ENCODE results near the gene ETFDH.

ETFDH gene

GRCh38 chr4:158671915-158672806 is at the start of gene ETFDH:
Gene ETFDH (plus strand): TSS chr4:158672296. CDS start chr4:158672457, 161 bp downstream.
- peak within 1 kb of the TSS; percentile 82 for H3K4me3 ChIP-seq (replicated peaks; ENCODE audit: low read depth, low read length)
- TF ChIP-seq, protein P1, sequence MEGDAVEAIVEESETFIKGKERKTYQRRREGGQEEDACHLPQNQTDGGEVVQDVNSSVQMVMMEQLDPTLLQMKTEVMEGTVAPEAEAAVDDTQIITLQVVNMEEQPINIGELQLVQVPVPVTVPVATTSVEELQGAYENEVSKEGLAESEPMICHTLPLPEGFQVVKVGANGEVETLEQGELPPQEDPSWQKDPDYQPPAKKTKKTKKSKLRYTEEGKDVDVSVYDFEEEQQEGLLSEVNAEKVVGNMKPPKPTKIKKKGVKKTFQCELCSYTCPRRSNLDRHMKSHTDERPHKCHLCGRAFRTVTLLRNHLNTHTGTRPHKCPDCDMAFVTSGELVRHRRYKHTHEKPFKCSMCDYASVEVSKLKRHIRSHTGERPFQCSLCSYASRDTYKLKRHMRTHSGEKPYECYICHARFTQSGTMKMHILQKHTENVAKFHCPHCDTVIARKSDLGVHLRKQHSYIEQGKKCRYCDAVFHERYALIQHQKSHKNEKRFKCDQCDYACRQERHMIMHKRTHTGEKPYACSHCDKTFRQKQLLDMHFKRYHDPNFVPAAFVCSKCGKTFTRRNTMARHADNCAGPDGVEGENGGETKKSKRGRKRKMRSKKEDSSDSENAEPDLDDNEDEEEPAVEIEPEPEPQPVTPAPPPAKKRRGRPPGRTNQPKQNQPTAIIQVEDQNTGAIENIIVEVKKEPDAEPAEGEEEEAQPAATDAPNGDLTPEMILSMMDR (IDR thresholded peaks at IDR 0.05; ENCODE audit: low read depth, low read length, missing control alignments) = peak; percentile 60
- DNase-seq (ENCODE audit: extremely low read depth, low read depth) = peak; percentile 97

- no peak overlapping the region for H3K4me3 ChIP-seq (replicated peaks; ENCODE audit: low read depth, low read length)
- peak; percentile 15 for DNase-seq (ENCODE audit: extremely low read depth, low read depth)
- TF ChIP-seq, protein P1 (IDR thresholded peaks at IDR 0.05; ENCODE audit: low read depth, low read length, missing control alignments) = peak; percentile 52
These were observed 47.1 kb upstream of the ETFDH start for GRCh38 chr4:158624889-158625478.

- TF ChIP-seq, protein P1 (IDR thresholded peaks at IDR 0.05; ENCODE audit: low read depth, low read length, missing control alignments) = no peak
- no peak overlapping the region for H3K4me3 ChIP-seq (replicated peaks; ENCODE audit: low read depth, low read length)
- no peak for DNase-seq (ENCODE audit: extremely low read depth, low read depth)
These were observed 46.6 kb upstream of the ETFDH start for GRCh38 chr4:158625544-158625943.

DNA sequence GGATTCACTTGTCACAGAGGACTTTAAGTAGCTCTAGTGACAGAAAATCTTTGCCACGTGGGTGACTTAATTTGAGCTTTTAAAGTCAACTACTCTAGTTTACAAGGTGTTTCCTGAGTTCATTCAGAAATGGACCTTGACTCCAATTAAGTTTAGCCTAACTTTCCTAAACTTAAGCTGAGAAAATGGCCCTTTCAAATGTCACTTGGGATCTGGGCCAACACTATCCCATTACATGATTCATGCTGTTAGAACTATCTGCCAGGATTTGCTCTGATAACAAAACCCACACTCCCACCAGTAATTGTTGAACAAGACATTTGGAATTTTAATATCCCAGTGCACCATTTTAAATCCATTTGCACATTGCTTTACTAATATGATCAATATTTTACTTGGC is 41.2 kb upstream of the ETFDH start:
- TF ChIP-seq, protein P1 (IDR thresholded peaks at IDR 0.05; ENCODE audit: low read depth, low read length, missing control alignments) = no peak
- DNase-seq (ENCODE audit: extremely low read depth, low read depth) = no peak
- no peak overlapping the region for H3K4me3 ChIP-seq (replicated peaks; ENCODE audit: low read depth, low read length)

- DNase-seq (ENCODE audit: extremely low read depth, low read depth) = no peak
- TF ChIP-seq, protein P1 (IDR thresholded peaks at IDR 0.05; ENCODE audit: low read depth, low read length, missing control alignments) = no peak
- H3K4me3 ChIP-seq (replicated peaks; ENCODE audit: low read depth, low read length) = no peak overlapping the region
These were observed 35.5 kb upstream of the ETFDH start for GRCh38 chr4:158636619-158637018.

GRCh38 chr4:158644356-158644755 is 27.7 kb upstream of the ETFDH start:
- no peak for DNase-seq (ENCODE audit: extremely low read depth, low read depth)
- H3K4me3 ChIP-seq (replicated peaks; ENCODE audit: low read depth, low read length) = no peak overlapping the region
- TF ChIP-seq, protein P1 (IDR thresholded peaks at IDR 0.05; ENCODE audit: low read depth, low read length, missing control alignments) = no peak

All from HFF-Myc (cell line).